Measurements from ENCODE around the gene CTRB2.

DNA sequence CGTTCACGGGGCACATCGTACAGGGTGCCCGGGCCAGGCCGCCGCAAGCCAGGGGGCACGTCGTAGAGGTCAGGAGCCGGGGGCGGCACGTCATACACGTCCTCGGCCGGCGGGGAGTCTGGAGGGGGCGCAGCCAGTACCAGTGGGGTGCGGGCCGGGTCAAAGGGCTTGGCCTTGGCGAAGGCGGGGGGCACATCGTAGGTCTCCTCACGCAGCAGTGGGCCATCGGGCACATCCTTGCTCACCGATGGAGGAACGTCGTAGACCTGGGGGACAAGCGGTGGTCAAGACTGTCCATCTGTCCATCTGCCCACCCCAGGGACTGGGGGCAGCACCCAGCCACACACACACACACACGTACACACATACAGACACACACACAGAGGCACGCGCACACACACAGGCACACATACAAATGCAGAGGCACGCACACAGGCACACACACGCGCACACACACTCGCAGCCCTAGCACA, 28.8 kb upstream of the CTRB2 start:
- TF ChIP-seq, protein P1, sequence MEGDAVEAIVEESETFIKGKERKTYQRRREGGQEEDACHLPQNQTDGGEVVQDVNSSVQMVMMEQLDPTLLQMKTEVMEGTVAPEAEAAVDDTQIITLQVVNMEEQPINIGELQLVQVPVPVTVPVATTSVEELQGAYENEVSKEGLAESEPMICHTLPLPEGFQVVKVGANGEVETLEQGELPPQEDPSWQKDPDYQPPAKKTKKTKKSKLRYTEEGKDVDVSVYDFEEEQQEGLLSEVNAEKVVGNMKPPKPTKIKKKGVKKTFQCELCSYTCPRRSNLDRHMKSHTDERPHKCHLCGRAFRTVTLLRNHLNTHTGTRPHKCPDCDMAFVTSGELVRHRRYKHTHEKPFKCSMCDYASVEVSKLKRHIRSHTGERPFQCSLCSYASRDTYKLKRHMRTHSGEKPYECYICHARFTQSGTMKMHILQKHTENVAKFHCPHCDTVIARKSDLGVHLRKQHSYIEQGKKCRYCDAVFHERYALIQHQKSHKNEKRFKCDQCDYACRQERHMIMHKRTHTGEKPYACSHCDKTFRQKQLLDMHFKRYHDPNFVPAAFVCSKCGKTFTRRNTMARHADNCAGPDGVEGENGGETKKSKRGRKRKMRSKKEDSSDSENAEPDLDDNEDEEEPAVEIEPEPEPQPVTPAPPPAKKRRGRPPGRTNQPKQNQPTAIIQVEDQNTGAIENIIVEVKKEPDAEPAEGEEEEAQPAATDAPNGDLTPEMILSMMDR (conservative IDR thresholded peaks at IDR 0.05; ENCODE audit: low read length), result no peak
- TF ChIP-seq EZH2phosphoT487 (IDR thresholded peaks at IDR 0.05; ENCODE audit: borderline replicate concordance, low read depth, low read length), result no peak
